CD4-positive, alpha-beta memory T cell (primary cell): ENCODE measurements around the gene PSMD4. TPM values are rescaled to one million over a fixed set of nuclear protein-coding genes. Genes with fewer than 3 reads are reported as not detected.

ENCODE experiments used
- CTCF ChIA-PET: fragments of 350-600 bp; sonication (Branson Sonifier 250); formaldehyde crosslinking; loops from one replicate; lab custom pipeline; 2021; ENCODE audit warnings: inconsistent platforms; ENCODE audit not compliant: partially characterized antibody; lab: Charles Lee
- POLR2A ChIA-PET: fragments of 350-600 bp; sonication (Branson Sonifier 250); formaldehyde crosslinking; loops from one replicate; lab custom pipeline; 2021; ENCODE audit not compliant: partially characterized antibody; lab: Charles Lee
- DNase-seq, 5 donors: peaks; one replicate each; pipeline versions ENCODE4 v3.0.0 to v3.0.0-alpha.2; 2020 to 2022; ENCODE audit warnings: mixed read lengths in 1 of 5
- H3K27ac ChIP-seq: one replicate; pipeline ENCODE4 v1.7.0; 2013; ENCODE audit warnings: low read depth, low read length
- H3K27me3 ChIP-seq: 2 replicates; pipeline ENCODE4 v1.7.0; 2013; ENCODE audit warnings: mild to moderate bottlenecking, low read length, moderate library complexity; ENCODE audit not compliant: insufficient read depth
- H3K36me3 ChIP-seq: 2 replicates; pipeline ENCODE4 v1.7.0; 2013; ENCODE audit warnings: mild to moderate bottlenecking, low read length, moderate library complexity; ENCODE audit not compliant: insufficient read depth
- H3K4me1 ChIP-seq: 2 replicates; pipeline ENCODE4 v1.7.0; 2013; ENCODE audit warnings: mild to moderate bottlenecking, low read length, moderate library complexity; ENCODE audit not compliant: insufficient read depth
- H3K4me3 ChIP-seq, 2 donors: one replicate each; pipeline ENCODE4 v1.7.0; 2013; ENCODE audit warnings: low read length in 2 of 2, mild to moderate bottlenecking in 1 of 2
- H3K9me3 ChIP-seq, 2 donors: one replicate each; pipeline ENCODE4 v1.7.0; 2013; ENCODE audit warnings: low read length in 2 of 2, control low read depth in 1 of 2; ENCODE audit not compliant: control insufficient read depth in 1 of 2
- H3K27ac Mint-ChIP-seq, 7 donors: one replicate each; pipeline ENCODE4 v1.8.0; 2020 to 2021; ENCODE audit warnings: mixed read lengths in 7 of 7, mild to moderate bottlenecking in 6 of 7, inconsistent platforms in 3 of 7, moderate library complexity in 3 of 7
- H3K27me3 Mint-ChIP-seq, 2 donors: one replicate each; pipeline ENCODE4 v1.8.0; 2020 to 2021; ENCODE audit warnings: mixed read lengths in 2 of 2
- H3K36me3 Mint-ChIP-seq, 2 donors: one replicate each; pipeline ENCODE4 v1.8.0; 2020 to 2021; ENCODE audit warnings: mixed read lengths in 2 of 2, inconsistent platforms in 1 of 2, mild to moderate bottlenecking in 1 of 2
- H3K4me1 Mint-ChIP-seq, 4 donors: one replicate each; pipeline ENCODE4 v1.8.0; 2020 to 2021; ENCODE audit warnings: mixed read lengths in 4 of 4, mild to moderate bottlenecking in 1 of 4
- H3K4me3 Mint-ChIP-seq, 8 donors: one replicate each; pipeline ENCODE4 v1.8.0; 2020 to 2021; ENCODE audit warnings: mixed read lengths in 8 of 8, mild to moderate bottlenecking in 7 of 8, moderate library complexity in 6 of 8, inconsistent platforms in 3 of 8
- H3K9me3 Mint-ChIP-seq, 8 donors: one replicate each; pipeline ENCODE4 v1.8.0; 2020 to 2021; ENCODE audit warnings: mixed read lengths in 8 of 8, mild to moderate bottlenecking in 5 of 8, inconsistent platforms in 3 of 8, moderate library complexity in 1 of 8
- intact Hi-C: fragments of 100-400 bp; cut with micrococcal nuclease; formaldehyde crosslinking; loops from one replicate; pipeline ENCODE4 v1.15.1; 2023
- polyA plus RNA-seq, 2 donors: library from polyadenylated mRNA; unstranded; fragments of 300-500 nt; fragmentation: Illumina TruSeq; gene quantifications; one replicate each; pipeline ENCODE4 v1.2.3, GENCODE V29; 2021
- total RNA-seq, 2 experiments: library from RNA; stranded (reverse); gene quantifications; one replicate each; pipeline ENCODE4 v1.2.3, GENCODE V29; 2021

PSMD4 gene
- total and polyA plus RNA-seq, 4 experiments from 2014 or later: 143 to 380 (median 196) TPM

GRCh38 chr1:151294742-151295462, 40.4 kb downstream of the PSMD4 start:
- ChIA-PET POLR2A (interaction anchor here (1.1 to 4.5 kb wide), 4 partner anchors 12 to 52 kb away, joined by 3 to 43 read pairs (median 12); partner anchors contain the start of genes PI4KB, RFX5 and ZNF687), CTCF (interaction anchor here (0.8 to 16.1 kb wide), 4 partner anchors 11 to 46 kb away, joined by 3 to 247 read pairs (median 4); partner anchors contain the start of gene PI4KB)
- Histone ChIP-seq H3K9me3 (no peaks in the 10 kb centered on the region), H3K4me3 (no peak overlapping the region), H3K27ac (no peak overlapping the region), H3K4me1 (no peaks in the 10 kb centered on the region), H3K27me3 (no peaks in the 10 kb centered on the region), H3K36me3 (peaks cover 80% of the 10 kb centered on the region)
- Mint-ChIP-seq H3K27ac (peak overlapping the region in 4 of 7 donors; percentile 24 to 70 (median 52)), H3K9me3 (peaks cover 0 to 2% (median 0%) of the 10 kb centered on the region in 8 donors), H3K36me3 (peaks cover 49 to 78% of the 10 kb centered on the region in 2 donors), H3K4me1 (peaks cover 0 to 2% (median under 1%) of the 10 kb centered on the region in 4 donors), H3K4me3 (no peak overlapping the region), H3K27me3 (no peaks in the 10 kb centered on the region)
- no peak for DNase-seq
- intact Hi-C loops: no loop called here

GRCh38 chr1:151309811-151310323, 55.3 kb downstream of the PSMD4 start:
- Mint-ChIP-seq H3K4me1 (peaks cover 20 to 44% (median 33%) of the 10 kb centered on the region in 4 donors), H3K27me3 (no peaks in the 10 kb centered on the region), H3K4me3 (no peak overlapping the region), H3K27ac (peak overlapping the region in 4 of 7 donors; percentile 15 to 81 (median 40)), H3K9me3 (no peaks in the 10 kb centered on the region), H3K36me3 (peaks cover 39 to 89% of the 10 kb centered on the region in 2 donors)
- ChIA-PET CTCF (interaction anchor here (3.0 to 5.8 kb wide), 2 partner anchors 9 to 31 kb away, joined by 34 to 46 read pairs; no protein-coding TSS in a partner anchor), POLR2A (interaction anchor here (0.8 to 2.8 kb wide), 5 partner anchors 16 to 31 kb away, joined by 3 to 14 read pairs (median 3); partner anchors contain the start of gene PI4KB)
- Histone ChIP-seq H3K27me3 (no peaks in the 10 kb centered on the region), H3K9me3 (no peaks in the 10 kb centered on the region), H3K27ac (no peak overlapping the region), H3K4me3 (no peak overlapping the region), H3K4me1 (peaks cover 37% of the 10 kb centered on the region), H3K36me3 (peaks cover 83% of the 10 kb centered on the region)
- DNase-seq: no peak
- intact Hi-C loops: no loop called here

- H3K27ac ChIP-seq: no peak overlapping the region
- H3K36me3 ChIP-seq: peaks cover 83% of the 10 kb centered on the region
- no peak for DNase-seq
- no peaks in the 10 kb centered on the region for H3K27me3 ChIP-seq
- no peak overlapping the region for H3K4me3 ChIP-seq
- no peaks in the 10 kb centered on the region for H3K27me3 Mint-ChIP-seq
- H3K4me3 Mint-ChIP-seq: peak overlapping the region in 1 of 8 donors; percentile 29
- H3K4me1 ChIP-seq: peaks cover 37% of the 10 kb centered on the region
- H3K36me3 Mint-ChIP-seq: peaks cover 37 to 89% of the 10 kb centered on the region in 2 donors
- H3K27ac Mint-ChIP-seq: peak overlapping the region; percentile 20 to 84 (median 77)
- no peaks in the 10 kb centered on the region for H3K9me3 ChIP-seq
- intact Hi-C loops: no loop called here
- ChIA-PET POLR2A (interaction anchor here (1.3 to 2.8 kb wide), 5 partner anchors 11 to 29 kb away, joined by 3 to 14 read pairs (median 8); partner anchors contain the start of genes PI4KB and ZNF687), CTCF (interaction anchor here (0.6 to 5.8 kb wide), 6 partner anchors 10 to 59 kb away, joined by 3 to 46 read pairs (median 4); partner anchors contain the start of gene PI4KB)
- H3K9me3 Mint-ChIP-seq: no peaks in the 10 kb centered on the region
- peaks cover 25 to 48% (median 34%) of the 10 kb centered on the region in 4 donors for H3K4me1 Mint-ChIP-seq
Measured at GRCh38 chr1:151311011-151311410, 56.5 kb downstream of the PSMD4 start.

- H3K4me3 Mint-ChIP-seq: peak overlapping the region in 5 of 8 donors; percentile 5 to 37 (median 14)
- peaks cover 25 to 53% (median 35%) of the 10 kb centered on the region in 4 donors for H3K4me1 Mint-ChIP-seq
Measured at GRCh38 chr1:151311589-151312331, 57.2 kb downstream of the PSMD4 start.

GRCh38 chr1:151312411-151312810, 57.9 kb downstream of the PSMD4 start:
- POLR2A ChIA-PET: interaction anchor here (1.3 to 2.8 kb wide), 5 partner anchors 9 to 31 kb away, joined by 3 to 14 read pairs (median 8); partner anchors contain the start of genes PI4KB and ZNF687
- Histone ChIP-seq H3K4me3 (no peak overlapping the region), H3K27me3 (no peaks in the 10 kb centered on the region), H3K27ac (no peak overlapping the region), H3K4me1 (peaks cover 37% of the 10 kb centered on the region), H3K36me3 (peaks cover 77% of the 10 kb centered on the region), H3K9me3 (no peaks in the 10 kb centered on the region)
- Mint-ChIP-seq H3K27ac (peak overlapping the region; percentile 44 to 82 (median 78)), H3K27me3 (no peaks in the 10 kb centered on the region), H3K9me3 (no peaks in the 10 kb centered on the region), H3K36me3 (peaks cover 28 to 86% of the 10 kb centered on the region in 2 donors), H3K4me1 (peaks cover 25 to 53% (median 35%) of the 10 kb centered on the region in 4 donors), H3K4me3 (peak overlapping the region in 1 of 8 donors; percentile 37)
- no peak for DNase-seq
- CTCF ChIA-PET: interaction anchor here (1.1 to 5.8 kb wide), 4 partner anchors 11 to 61 kb away, joined by 3 to 46 read pairs (median 21); no protein-coding TSS in a partner anchor
- intact Hi-C loops: no loop called here

More at GRCh38 chr1:151311589-151312331, 57.2 kb downstream of the PSMD4 start:
- no peaks in the 10 kb centered on the region for H3K9me3 ChIP-seq
- Mint-ChIP-seq H3K27me3 (no peaks in the 10 kb centered on the region), H3K9me3 (no peaks in the 10 kb centered on the region), H3K36me3 (peaks cover 32 to 89% of the 10 kb centered on the region in 2 donors), H3K27ac (peak overlapping the region; percentile 29 to 84 (median 78))
- ChIA-PET POLR2A (interaction anchor here (1.3 to 2.8 kb wide), 6 partner anchors 10 to 30 kb away, joined by 3 to 14 read pairs (median 6); partner anchors contain the start of genes PI4KB and ZNF687), CTCF (interaction anchor here (0.6 to 5.8 kb wide), 6 partner anchors 11 to 60 kb away, joined by 3 to 46 read pairs (median 4); partner anchors contain the start of gene PI4KB)
- no peak overlapping the region for H3K27ac ChIP-seq
- intact Hi-C loops: no loop called here
- H3K4me3 ChIP-seq: no peak overlapping the region
- H3K27me3 ChIP-seq: no peaks in the 10 kb centered on the region
- peak in 3 of 5 donors; percentile 17 to 90 (median 22) for DNase-seq
- H3K36me3 ChIP-seq: peaks cover 82% of the 10 kb centered on the region
- H3K4me1 ChIP-seq: peaks cover 37% of the 10 kb centered on the region

GRCh38 chr1:151312826-151313225, 58.3 kb downstream of the PSMD4 start:
- Histone ChIP-seq H3K9me3 (no peaks in the 10 kb centered on the region), H3K27me3 (no peaks in the 10 kb centered on the region), H3K4me3 (no peak overlapping the region), H3K36me3 (peaks cover 73% of the 10 kb centered on the region), H3K4me1 (peaks cover 37% of the 10 kb centered on the region), H3K27ac (no peak overlapping the region)
- ChIA-PET POLR2A (interaction anchor here (1.3 to 2.4 kb wide), 4 partner anchors 9 to 19 kb away, joined by 3 to 14 read pairs (median 10); partner anchors contain the start of gene PI4KB), CTCF (interaction anchor here (1.5 to 5.8 kb wide), 3 partner anchors 12 to 82 kb away, joined by 3 to 46 read pairs (median 8); no protein-coding TSS in a partner anchor)
- peaks cover 28 to 85% of the 10 kb centered on the region in 2 donors for H3K36me3 Mint-ChIP-seq
- intact Hi-C loops: no loop called here
- H3K27ac Mint-ChIP-seq: peak overlapping the region; percentile 9 to 86 (median 78)
- no peaks in the 10 kb centered on the region for H3K9me3 Mint-ChIP-seq
- H3K4me3 Mint-ChIP-seq: no peak overlapping the region
- no peaks in the 10 kb centered on the region for H3K27me3 Mint-ChIP-seq
- no peak for DNase-seq
- H3K4me1 Mint-ChIP-seq: peaks cover 27 to 53% (median 36%) of the 10 kb centered on the region in 4 donors
